ENCODE data around the gene IL20.
A peak's percentile ranks its signal among the peaks of the same experiment; 100 is the strongest.

Gene IL20

GRCh38 chr1:206886831-206887230 is 21.4 kb downstream of the IL20 start:
- in situ Hi-C loops (cut with HindIII; ENCODE audit: low sequenced_read_pairs): no loop called here
- no peak overlapping the region for H3K4me3 ChIP-seq (ENCODE audit: low read depth, low read length)
- TF ChIP-seq CTCF (IDR thresholded peaks at IDR 0.05; ENCODE audit: low read depth, low read length): no peak
- DNase-seq (ENCODE audit: low read depth, low spot score): no peak

- in situ Hi-C loops (cut with HindIII; ENCODE audit: low sequenced_read_pairs): no loop called here
- TF ChIP-seq CTCF (IDR thresholded peaks at IDR 0.05; ENCODE audit: low read depth, low read length): no peak
- no peak overlapping the region for H3K4me3 ChIP-seq (ENCODE audit: low read depth, low read length)
- DNase-seq (ENCODE audit: low read depth, low spot score): no peak
These were observed 22.3 kb downstream of the IL20 start for GRCh38 chr1:206887701-206888100.

DNA sequence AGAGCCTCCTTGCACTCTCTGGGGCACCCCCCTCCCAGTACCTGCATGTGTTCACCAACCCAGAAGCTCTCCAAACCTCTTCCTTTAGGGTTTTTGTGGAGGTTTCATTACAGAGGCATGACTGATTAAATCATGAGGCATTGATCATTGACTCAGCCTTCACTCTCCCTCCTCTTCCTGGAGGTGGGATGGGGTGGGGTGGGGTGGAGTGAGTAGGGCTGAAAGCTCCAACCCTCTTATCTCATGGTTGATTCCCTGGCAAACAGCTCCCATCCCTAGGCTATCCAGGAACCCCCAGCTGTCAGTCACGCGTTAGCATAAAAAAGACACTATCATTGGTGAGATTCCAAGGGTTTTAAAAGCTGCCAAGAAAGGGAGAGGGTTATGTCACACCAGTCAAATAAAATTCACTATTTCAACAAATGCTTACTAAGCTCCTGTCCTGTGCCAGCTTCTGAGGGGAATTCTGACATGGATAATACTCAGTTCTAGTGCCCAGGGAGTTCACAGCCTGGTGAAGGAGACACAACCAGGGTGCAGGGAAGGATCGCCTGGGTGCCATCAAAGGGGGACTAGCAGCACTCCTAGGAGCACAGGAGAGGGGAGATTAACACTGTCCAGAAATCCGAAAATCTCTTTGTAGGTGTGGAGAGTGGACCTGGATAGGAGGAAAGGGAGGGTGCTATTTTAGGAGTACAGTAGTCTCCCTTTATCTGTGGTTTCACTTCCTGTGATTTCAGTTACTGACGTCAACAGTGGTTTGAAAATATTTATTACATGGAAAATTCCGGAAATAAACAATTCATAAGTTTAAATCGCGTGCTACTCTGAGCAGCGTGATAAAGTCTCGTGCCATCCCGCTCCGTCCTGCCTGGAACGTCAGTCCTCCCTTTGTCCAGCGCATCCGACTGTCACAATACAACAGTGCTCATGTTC is 25.0 kb downstream of the IL20 start:
- no peak overlapping the region for H3K4me3 ChIP-seq (ENCODE audit: low read depth, low read length)
- peak; percentile 35 for DNase-seq (ENCODE audit: low read depth, low spot score)
- in situ Hi-C loops (cut with HindIII; ENCODE audit: low sequenced_read_pairs): no loop called here
- no peak for TF ChIP-seq CTCF (IDR thresholded peaks at IDR 0.05; ENCODE audit: low read depth, low read length)

DNA sequence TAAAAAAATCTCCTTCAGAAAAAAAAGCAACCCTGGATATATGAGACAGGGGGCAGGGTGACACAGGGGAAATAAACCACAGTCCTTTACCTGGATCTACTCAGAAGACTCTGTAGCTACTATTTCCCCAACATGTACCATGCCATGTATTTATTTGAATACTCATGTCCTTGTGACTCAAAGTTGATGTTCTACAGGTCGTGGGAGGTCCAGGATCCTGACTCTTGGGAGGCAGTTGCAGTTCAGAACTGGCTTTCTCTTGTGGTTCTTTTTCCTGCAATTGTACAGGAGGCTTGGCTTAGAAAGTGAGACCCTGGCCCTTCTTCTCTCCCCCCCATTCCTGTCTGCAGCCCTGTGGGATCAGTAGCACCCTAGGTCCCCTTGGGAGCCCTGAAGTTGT is 26.0 kb downstream of the IL20 start:
- in situ Hi-C loops (cut with HindIII; ENCODE audit: low sequenced_read_pairs): no loop called here
- no peak overlapping the region for H3K4me3 ChIP-seq (ENCODE audit: low read depth, low read length)
- no peak for DNase-seq (ENCODE audit: low read depth, low spot score)
- no peak for TF ChIP-seq CTCF (IDR thresholded peaks at IDR 0.05; ENCODE audit: low read depth, low read length)

- peak; percentile 32 for DNase-seq (ENCODE audit: low read depth, low spot score)
- no peak for TF ChIP-seq CTCF (IDR thresholded peaks at IDR 0.05; ENCODE audit: low read depth, low read length)
- no peak overlapping the region for H3K4me3 ChIP-seq (ENCODE audit: low read depth, low read length)
- in situ Hi-C loops (cut with HindIII; ENCODE audit: low sequenced_read_pairs): no loop called here
These were observed 27.0 kb downstream of the IL20 start for GRCh38 chr1:206892351-206892984.

GRCh38 chr1:206893380-206893779 is 28.0 kb downstream of the IL20 start:
- in situ Hi-C loops (cut with HindIII; ENCODE audit: low sequenced_read_pairs): no loop called here
- H3K4me3 ChIP-seq (ENCODE audit: low read depth, low read length): no peak overlapping the region
- no peak for TF ChIP-seq CTCF (IDR thresholded peaks at IDR 0.05; ENCODE audit: low read depth, low read length)
- DNase-seq (ENCODE audit: low read depth, low spot score): no peak

All from astrocyte of the spinal cord (primary cell).